ENCODE measurements around the gene CACNA2D1. TPM values are rescaled to one million over a fixed set of nuclear protein-coding genes. Genes with fewer than 3 reads are reported as not detected.

Gene CACNA2D1
- total RNA-seq, 2 donors from 2014 or later, result 5.4 to 32.0 TPM

DNA sequence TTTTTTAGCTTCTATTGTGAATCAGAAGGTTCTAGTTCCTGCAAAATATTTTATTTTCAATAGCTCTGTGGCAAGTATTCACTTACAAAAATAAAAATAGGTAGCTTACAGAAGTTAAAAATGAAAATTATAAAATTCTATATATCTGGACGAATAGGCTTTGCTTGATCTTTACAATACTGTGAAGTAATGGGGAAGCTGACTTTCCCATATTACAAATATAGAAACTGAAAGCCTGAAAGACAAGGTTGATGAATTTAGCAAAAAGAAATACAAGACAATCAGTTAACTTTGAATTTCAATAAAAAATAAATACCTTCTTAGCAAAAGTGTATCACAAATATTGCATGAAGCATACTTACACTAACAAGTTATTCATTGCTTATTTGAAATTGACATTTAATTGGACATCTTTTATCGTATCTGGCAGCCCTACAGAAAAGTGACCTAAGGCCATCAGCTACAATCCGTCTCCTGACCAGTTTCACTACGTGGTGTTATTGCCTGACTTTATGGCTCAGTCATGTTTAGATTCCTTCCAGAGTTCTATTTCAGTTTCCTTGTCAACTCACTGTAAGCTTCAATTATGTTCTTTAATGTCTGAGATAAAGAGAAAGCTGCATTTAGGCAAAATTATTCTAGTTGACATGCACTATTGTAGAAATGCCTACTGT, 363.2 kb downstream of the CACNA2D1 start:
- DNase-seq, result no peak
- TF ChIP-seq POLR2A (IDR thresholded peaks at IDR 0.05), result no peak
- TF ChIP-seq, protein P1, sequence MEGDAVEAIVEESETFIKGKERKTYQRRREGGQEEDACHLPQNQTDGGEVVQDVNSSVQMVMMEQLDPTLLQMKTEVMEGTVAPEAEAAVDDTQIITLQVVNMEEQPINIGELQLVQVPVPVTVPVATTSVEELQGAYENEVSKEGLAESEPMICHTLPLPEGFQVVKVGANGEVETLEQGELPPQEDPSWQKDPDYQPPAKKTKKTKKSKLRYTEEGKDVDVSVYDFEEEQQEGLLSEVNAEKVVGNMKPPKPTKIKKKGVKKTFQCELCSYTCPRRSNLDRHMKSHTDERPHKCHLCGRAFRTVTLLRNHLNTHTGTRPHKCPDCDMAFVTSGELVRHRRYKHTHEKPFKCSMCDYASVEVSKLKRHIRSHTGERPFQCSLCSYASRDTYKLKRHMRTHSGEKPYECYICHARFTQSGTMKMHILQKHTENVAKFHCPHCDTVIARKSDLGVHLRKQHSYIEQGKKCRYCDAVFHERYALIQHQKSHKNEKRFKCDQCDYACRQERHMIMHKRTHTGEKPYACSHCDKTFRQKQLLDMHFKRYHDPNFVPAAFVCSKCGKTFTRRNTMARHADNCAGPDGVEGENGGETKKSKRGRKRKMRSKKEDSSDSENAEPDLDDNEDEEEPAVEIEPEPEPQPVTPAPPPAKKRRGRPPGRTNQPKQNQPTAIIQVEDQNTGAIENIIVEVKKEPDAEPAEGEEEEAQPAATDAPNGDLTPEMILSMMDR (IDR thresholded peaks at IDR 0.05), result no peak
- H3K4me3 ChIP-seq, result no peak overlapping the region
- no peak overlapping the region for H3K27ac ChIP-seq
- no peaks in the 10 kb centered on the region for H3K9me3 ChIP-seq
- H3K27me3 ChIP-seq, result no peaks in the 10 kb centered on the region
- no peak for ATAC-seq
- H3K36me3 ChIP-seq (replicated peaks in 1 of 2; ENCODE audit: insufficient read depth in 1 of 2, low read depth in 2 of 2), result no peaks in the 10 kb centered on the region
- WGBS, 2 donors, result 30 to 34% methylated on average over 4 of the region's 4 CpGs
- H3K4me1 ChIP-seq, result no peaks in the 10 kb centered on the region
- intact Hi-C loops (cut with DNase I), result no loop called here

DNA sequence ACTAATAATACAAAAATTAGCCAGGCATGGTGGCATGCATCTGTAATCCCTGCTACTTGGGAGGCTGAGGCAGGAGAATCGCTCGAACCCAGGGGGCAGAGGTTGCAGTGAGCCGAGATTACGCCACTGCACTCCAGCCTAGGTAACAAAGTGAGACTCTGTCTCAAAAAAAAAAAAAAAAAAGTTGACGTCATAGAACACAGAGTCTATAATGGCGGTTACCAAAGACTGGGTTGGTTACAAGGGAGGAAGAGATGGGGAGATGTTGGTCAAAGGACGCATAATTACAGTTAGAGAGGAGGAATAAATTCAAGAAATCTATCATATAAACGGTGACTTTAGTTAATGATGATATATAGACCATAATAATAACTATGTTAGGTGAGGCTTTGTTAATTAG, 364.1 kb downstream of the CACNA2D1 start:
- Histone ChIP-seq H3K4me3 (no peak overlapping the region), H3K9me3 (no peaks in the 10 kb centered on the region), H3K27ac (no peak overlapping the region), H3K36me3 (replicated peaks in 1 of 2; ENCODE audit: insufficient read depth in 1 of 2, low read depth in 2 of 2) (no peaks in the 10 kb centered on the region), H3K4me1 (no peaks in the 10 kb centered on the region), H3K27me3 (no peaks in the 10 kb centered on the region)
- DNase-seq (no peak), ATAC-seq (no peak)
- 79% methylated on average over 8 of the region's 8 CpGs for WGBS, 2 donors
- no peak for TF ChIP-seq POLR2A (IDR thresholded peaks at IDR 0.05)
- TF ChIP-seq, protein P1 (IDR thresholded peaks at IDR 0.05), result no peak
- intact Hi-C loops (cut with DNase I), result no loop called here

DNA sequence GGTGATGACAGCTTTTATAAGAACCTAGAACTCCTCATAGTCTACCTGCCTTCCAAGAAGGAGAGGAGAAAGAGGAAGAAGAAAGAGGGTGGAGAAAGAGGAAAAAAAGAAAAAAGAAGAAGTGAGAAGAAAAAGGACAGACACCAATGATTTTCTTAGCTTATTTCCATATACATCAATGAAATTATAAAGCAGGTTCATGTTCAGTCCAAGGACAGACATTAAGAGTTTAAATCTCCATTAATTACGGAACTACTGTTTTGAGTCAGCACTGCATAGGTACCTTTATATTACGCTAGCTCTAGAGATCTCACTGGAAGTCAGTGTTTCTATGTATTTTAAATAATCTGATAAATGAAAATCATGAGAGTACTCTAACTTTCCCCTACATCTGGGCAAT, 364.8 kb downstream of the CACNA2D1 start:
- no peak for TF ChIP-seq POLR2A (IDR thresholded peaks at IDR 0.05)
- TF ChIP-seq, protein P1 (IDR thresholded peaks at IDR 0.05), result no peak
- DNase-seq (no peak), ATAC-seq (no peak)
- H3K4me3 ChIP-seq, result no peak overlapping the region
- H3K36me3 ChIP-seq (replicated peaks in 1 of 2; ENCODE audit: insufficient read depth in 1 of 2, low read depth in 2 of 2), result no peaks in the 10 kb centered on the region
- H3K9me3 ChIP-seq, result no peaks in the 10 kb centered on the region
- no peak overlapping the region for H3K27ac ChIP-seq
- intact Hi-C loops (cut with DNase I), result no loop called here
- no peaks in the 10 kb centered on the region for H3K4me1 ChIP-seq
- 66 to 79% methylated on average over 2 of the region's 2 CpGs for WGBS, 2 donors
- no peaks in the 10 kb centered on the region for H3K27me3 ChIP-seq

DNA sequence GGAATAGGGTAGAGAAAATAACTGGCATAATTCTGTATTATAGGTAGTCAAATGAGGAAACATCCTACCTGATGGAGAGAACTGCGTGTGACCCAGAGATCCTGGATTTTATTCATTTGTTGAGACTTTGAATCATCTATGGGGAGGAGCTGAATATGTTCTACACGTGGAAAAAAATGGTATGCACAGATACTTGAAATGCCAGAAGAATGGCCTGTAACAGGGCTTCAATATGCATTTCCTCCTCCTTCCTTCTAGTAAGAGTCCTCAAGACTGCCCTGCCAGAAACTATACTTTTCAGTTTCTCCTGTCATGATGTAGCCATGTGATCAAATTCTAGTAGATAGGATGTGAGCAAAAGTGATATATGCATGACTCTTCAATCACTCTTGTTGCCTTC, 372.1 kb downstream of the CACNA2D1 start:
- Histone ChIP-seq H3K27ac (no peak overlapping the region), H3K9me3 (no peaks in the 10 kb centered on the region), H3K27me3 (no peaks in the 10 kb centered on the region), H3K4me3 (no peak overlapping the region), H3K36me3 (replicated peaks in 1 of 2; ENCODE audit: insufficient read depth in 1 of 2, low read depth in 2 of 2) (no peaks in the 10 kb centered on the region), H3K4me1 (no peaks in the 10 kb centered on the region)
- no peak for DNase-seq
- ATAC-seq, result no peak
- TF ChIP-seq, protein P1 (IDR thresholded peaks at IDR 0.05), result no peak
- TF ChIP-seq POLR2A (IDR thresholded peaks at IDR 0.05), result no peak
- intact Hi-C loops (cut with DNase I), result no loop called here
- 47% methylated on average over 2 of the region's 2 CpGs for WGBS, 2 donors

DNA sequence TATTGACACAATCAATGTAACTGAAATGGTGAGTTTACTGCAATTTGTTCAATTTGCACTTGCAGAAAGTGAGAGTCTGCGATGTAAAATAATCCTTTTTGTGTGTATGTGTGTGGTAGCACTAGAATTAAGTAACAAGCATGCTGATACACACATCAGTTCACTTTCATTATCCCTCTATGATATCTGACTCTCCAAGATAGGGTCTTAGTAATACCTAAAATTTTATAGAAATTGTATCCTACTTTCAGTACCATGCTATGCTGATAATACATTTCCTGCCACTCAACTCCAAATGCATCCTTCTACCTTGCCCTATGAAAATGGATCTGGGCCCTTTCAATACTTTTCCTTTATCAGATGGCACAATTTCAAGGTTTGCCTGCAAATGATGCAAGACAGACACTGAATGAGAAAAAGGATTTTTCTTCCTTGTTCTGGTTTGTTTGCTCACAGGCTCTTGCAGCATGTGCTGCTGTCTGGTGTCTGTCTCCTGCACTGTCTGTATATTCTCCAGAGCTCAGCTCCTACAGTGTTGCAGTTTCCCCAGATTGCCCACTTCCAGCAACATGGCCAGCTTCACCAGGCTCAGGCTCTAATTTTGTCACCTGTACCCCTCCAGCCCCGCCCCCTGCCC, 375.8 kb downstream of the CACNA2D1 start:
- Histone ChIP-seq H3K4me1 (no peaks in the 10 kb centered on the region), H3K9me3 (no peaks in the 10 kb centered on the region), H3K27me3 (no peaks in the 10 kb centered on the region), H3K27ac (no peak overlapping the region), H3K4me3 (no peak overlapping the region), H3K36me3 (replicated peaks in 1 of 2; ENCODE audit: insufficient read depth in 1 of 2, low read depth in 2 of 2) (no peaks in the 10 kb centered on the region)
- ATAC-seq (no peak), DNase-seq (no peak)
- intact Hi-C loops (cut with DNase I), result no loop called here
- 88 to 99% methylated on average over 2 of the region's 2 CpGs for WGBS, 2 donors
- no peak for TF ChIP-seq POLR2A (IDR thresholded peaks at IDR 0.05)
- TF ChIP-seq, protein P1 (IDR thresholded peaks at IDR 0.05), result no peak
